ENCODE data around the gene GPC4.

Gene GPC4

GRCh38 chrX:133418588-133418987, 3.3 kb upstream of the GPC4 start:
- ChIA-PET POLR2A (no interaction called here), CTCF (no interaction called here)
- no peaks in the 10 kb centered on the region for H3K9me3 ChIP-seq (ENCODE audit: control insufficient read depth, insufficient read depth, low read depth, low read length)
- no peak for TF ChIP-seq ZFP69B (tag by site-specific recombination; IDR thresholded peaks at IDR 0.05)
- no peak for TF ChIP-seq ZNF488 (tag by site-specific recombination; IDR thresholded peaks at IDR 0.05)
- no peak for TF ChIP-seq GLI2 (tag by site-specific recombination; IDR thresholded peaks at IDR 0.05; ENCODE audit: borderline replicate concordance, low read depth)
- no peak for TF ChIP-seq YY1 (tag by site-specific recombination; IDR thresholded peaks at IDR 0.05)
- no peak for TF ChIP-seq ZBTB17 (tag by site-specific recombination; IDR thresholded peaks at IDR 0.05)
- TF ChIP-seq ZNF157 (tag by site-specific recombination; IDR thresholded peaks at IDR 0.05), result no peak
- TF ChIP-seq ZNF214 (tag by site-specific recombination; IDR thresholded peaks at IDR 0.05; ENCODE audit: borderline replicate concordance), result no peak
- no peak for TF ChIP-seq ZNF223 (tag by site-specific recombination; IDR thresholded peaks at IDR 0.05)
- no peak for TF ChIP-seq ZNF19 (tag by site-specific recombination; IDR thresholded peaks at IDR 0.05; ENCODE audit: low read depth)
- TF ChIP-seq ZNF433 (tag by site-specific recombination; IDR thresholded peaks at IDR 0.05; ENCODE audit: low read depth), result no peak
- TF ChIP-seq ZNF670 (tag by site-specific recombination; IDR thresholded peaks at IDR 0.05; ENCODE audit: low read depth), result no peak
- TF ChIP-seq GFI1B (tag by site-specific recombination; IDR thresholded peaks at IDR 0.05), result no peak
- TF ChIP-seq, protein P1, sequence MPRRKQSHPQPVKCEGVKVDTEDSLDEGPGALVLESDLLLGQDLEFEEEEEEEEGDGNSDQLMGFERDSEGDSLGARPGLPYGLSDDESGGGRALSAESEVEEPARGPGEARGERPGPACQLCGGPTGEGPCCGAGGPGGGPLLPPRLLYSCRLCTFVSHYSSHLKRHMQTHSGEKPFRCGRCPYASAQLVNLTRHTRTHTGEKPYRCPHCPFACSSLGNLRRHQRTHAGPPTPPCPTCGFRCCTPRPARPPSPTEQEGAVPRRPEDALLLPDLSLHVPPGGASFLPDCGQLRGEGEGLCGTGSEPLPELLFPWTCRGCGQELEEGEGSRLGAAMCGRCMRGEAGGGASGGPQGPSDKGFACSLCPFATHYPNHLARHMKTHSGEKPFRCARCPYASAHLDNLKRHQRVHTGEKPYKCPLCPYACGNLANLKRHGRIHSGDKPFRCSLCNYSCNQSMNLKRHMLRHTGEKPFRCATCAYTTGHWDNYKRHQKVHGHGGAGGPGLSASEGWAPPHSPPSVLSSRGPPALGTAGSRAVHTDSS (tag by site-specific recombination; IDR thresholded peaks at IDR 0.05), result no peak
- TF ChIP-seq ZXDB (tag by site-specific recombination; IDR thresholded peaks at IDR 0.05), result no peak
- no peak overlapping the region for H3K27ac ChIP-seq (ENCODE audit: extremely low read depth, low read depth, low read length)
- H3K36me3 ChIP-seq (ENCODE audit: control insufficient read depth in 2 of 2, insufficient read depth in 1 of 2, low read length in 2 of 2), result no peaks in the 10 kb centered on the region
- H3K4me1 ChIP-seq (ENCODE audit: control insufficient read depth, insufficient read depth, low read length), result no peaks in the 10 kb centered on the region
- no peak overlapping the region for H3K4me3 ChIP-seq (ENCODE audit: low read depth, low read length)

DNA sequence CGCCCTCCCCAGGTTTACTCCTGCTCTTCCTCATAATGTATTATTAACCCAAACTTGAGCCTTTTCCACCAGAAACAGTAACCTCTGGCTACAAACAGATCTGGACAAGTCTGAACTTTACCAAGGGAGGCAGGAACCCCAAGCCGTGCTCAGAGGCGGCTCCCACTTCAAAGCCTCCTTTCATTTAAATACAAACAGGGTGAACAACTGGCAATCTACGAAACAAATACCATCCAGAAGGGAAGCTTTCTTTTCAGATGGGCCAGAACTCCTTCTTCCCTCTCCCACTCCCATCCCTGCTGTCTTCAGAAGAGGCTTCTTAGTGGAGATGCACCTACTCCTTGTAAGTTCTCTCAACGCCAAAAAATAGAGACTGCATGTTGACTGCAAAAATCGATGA, 2.1 kb upstream of the GPC4 start:
- TF ChIP-seq GLIS2 (tag by site-specific recombination; IDR thresholded peaks at IDR 0.05) (no peak), ZNF214 (tag by site-specific recombination; IDR thresholded peaks at IDR 0.05; ENCODE audit: borderline replicate concordance) (no peak), ZNF670 (tag by site-specific recombination; IDR thresholded peaks at IDR 0.05; ENCODE audit: low read depth) (no peak), ZNF555 (tag by site-specific recombination; conservative IDR thresholded peaks at IDR 0.05) (no peak), ZBTB48 (tag by site-specific recombination; IDR thresholded peaks at IDR 0.05) (no peak), ZNF596 (tag by site-specific recombination; IDR thresholded peaks at IDR 0.05) (no peak), ZNF426 (tag by site-specific recombination; IDR thresholded peaks at IDR 0.05) (no peak), ZNF354C (tag by site-specific recombination; IDR thresholded peaks at IDR 0.05; ENCODE audit: borderline replicate concordance, low read depth) (no peak), ZNF514 (tag by site-specific recombination; IDR thresholded peaks at IDR 0.05) (no peak), ZNF529 (tag by site-specific recombination; IDR thresholded peaks at IDR 0.05; ENCODE audit: insufficient replicate concordance) (no peak), ZNF280C (tag by site-specific recombination; IDR thresholded peaks at IDR 0.05) (no peak), ZNF366 (tag by site-specific recombination; conservative IDR thresholded peaks at IDR 0.05) (no peak), ZNF701 (tag by site-specific recombination; IDR thresholded peaks at IDR 0.05) (no peak), ZNF571 (tag by site-specific recombination; IDR thresholded peaks at IDR 0.05) (no peak)
- no peak overlapping the region for H3K4me3 ChIP-seq (ENCODE audit: low read depth, low read length)
- H3K36me3 ChIP-seq (ENCODE audit: control insufficient read depth in 2 of 2, insufficient read depth in 1 of 2, low read length in 2 of 2), result no peaks in the 10 kb centered on the region
- no peak overlapping the region for H3K27ac ChIP-seq (ENCODE audit: extremely low read depth, low read depth, low read length)
- ChIA-PET CTCF (no interaction called here), POLR2A (no interaction called here)
- H3K4me1 ChIP-seq (ENCODE audit: control insufficient read depth, insufficient read depth, low read length), result peaks cover 3% of the 10 kb centered on the region
- H3K9me3 ChIP-seq (ENCODE audit: control insufficient read depth, insufficient read depth, low read depth, low read length), result no peaks in the 10 kb centered on the region

Measured in HEK293 (cell line).